ENCODE results near the gene MAL. TPM values are rescaled to one million over a fixed set of nuclear protein-coding genes. Genes with fewer than 3 reads are reported as not detected.
A peak's percentile ranks its signal among the peaks of the same experiment; 100 is the strongest.

MAL gene
- total and polyA plus RNA-seq, 11 donors, result 0.97 to 12.7 (median 3.5) TPM

- H3K4me1 ChIP-seq, result no peaks in the 10 kb centered on the region
- no peaks in the 10 kb centered on the region for H3K9me3 ChIP-seq
- DNase-seq (no peak), ATAC-seq (no peak)
- H3K27me3 ChIP-seq, result peaks cover 0 to 18% (median 0%) of the 10 kb centered on the region in 9 donors
- H3K36me3 ChIP-seq, result no peaks in the 10 kb centered on the region
- H3K27ac ChIP-seq, result no peak overlapping the region
- intact Hi-C loops (cut with DNase I), result no loop called here
- no peak overlapping the region for H3K4me3 ChIP-seq
- TF ChIP-seq POLR2A (IDR thresholded peaks at IDR 0.05), result no peak
- TF ChIP-seq, protein P1, sequence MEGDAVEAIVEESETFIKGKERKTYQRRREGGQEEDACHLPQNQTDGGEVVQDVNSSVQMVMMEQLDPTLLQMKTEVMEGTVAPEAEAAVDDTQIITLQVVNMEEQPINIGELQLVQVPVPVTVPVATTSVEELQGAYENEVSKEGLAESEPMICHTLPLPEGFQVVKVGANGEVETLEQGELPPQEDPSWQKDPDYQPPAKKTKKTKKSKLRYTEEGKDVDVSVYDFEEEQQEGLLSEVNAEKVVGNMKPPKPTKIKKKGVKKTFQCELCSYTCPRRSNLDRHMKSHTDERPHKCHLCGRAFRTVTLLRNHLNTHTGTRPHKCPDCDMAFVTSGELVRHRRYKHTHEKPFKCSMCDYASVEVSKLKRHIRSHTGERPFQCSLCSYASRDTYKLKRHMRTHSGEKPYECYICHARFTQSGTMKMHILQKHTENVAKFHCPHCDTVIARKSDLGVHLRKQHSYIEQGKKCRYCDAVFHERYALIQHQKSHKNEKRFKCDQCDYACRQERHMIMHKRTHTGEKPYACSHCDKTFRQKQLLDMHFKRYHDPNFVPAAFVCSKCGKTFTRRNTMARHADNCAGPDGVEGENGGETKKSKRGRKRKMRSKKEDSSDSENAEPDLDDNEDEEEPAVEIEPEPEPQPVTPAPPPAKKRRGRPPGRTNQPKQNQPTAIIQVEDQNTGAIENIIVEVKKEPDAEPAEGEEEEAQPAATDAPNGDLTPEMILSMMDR (IDR thresholded peaks at IDR 0.05), result no peak
Measured at GRCh38 chr2:94990956-94991355, 34.6 kb upstream of the MAL start.

DNA sequence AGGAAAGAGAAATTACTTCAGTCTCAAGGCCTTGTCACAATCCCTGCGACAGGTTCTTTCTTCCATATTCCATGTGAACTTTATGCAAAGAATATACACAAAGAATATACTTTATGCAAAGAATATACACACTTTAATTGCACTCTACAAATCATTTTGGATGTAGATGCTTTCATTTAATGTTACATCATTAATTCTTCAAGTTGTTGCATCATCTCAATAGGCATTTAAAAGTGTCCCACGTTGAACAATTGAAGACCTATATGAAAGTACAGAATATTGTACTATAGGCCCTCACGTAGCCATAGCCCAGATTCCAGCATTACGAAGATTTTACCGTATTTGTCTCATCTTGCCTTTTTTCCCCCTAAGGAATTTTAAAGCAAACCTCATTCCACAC, 33.1 kb upstream of the MAL start:
- 86 to 93% (median 89%) methylated on average over 5 of the region's 5 CpGs for WGBS, 4 donors

DNA sequence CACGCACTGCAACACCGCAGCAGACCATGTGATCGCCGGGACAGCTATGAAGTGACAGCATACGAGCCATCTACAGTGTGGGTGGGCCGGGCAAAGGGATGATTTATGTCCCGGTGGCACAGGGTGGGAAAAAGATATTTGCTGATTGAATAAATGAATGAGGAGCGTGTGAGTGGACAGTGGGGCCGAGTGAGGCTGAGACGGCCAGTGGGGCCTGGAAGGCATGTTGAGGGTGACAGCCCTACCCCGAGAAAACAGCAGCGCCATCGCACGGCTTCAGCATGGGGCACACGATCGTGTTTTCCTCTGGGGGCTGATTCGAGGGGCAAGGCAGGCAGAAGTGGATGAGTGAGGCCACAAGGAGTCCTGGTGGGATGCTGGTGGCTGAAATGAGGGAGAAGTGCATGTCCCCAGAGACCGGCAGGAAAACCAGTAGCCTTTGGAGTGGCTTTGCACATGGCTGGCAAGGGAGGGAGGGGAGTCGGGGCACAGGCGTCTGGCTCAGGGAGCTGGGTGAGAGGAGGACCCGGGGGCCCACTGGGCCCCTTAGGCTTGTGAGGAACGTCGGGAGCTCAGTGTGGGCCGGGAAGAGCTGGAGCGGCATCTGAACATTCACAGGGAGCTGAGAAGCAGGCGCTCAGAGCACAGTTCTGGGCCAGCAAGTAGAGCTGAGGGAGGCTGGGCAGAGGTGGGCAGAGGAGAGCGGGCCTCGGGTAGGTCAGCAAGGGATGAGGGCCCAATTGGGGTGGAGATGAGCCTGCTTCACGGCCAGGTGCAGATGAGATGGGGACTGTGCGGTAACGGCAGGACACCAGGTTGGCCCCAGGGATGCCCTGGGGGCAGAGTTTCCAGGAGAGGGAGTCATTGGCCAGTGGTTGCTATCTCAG, 32.1 kb upstream of the MAL start:
- Histone ChIP-seq H3K4me1 (peaks cover 0 to 5% (median 0%) of the 10 kb centered on the region in 12 donors), H3K27me3 (peaks cover 0 to 21% (median 6%) of the 10 kb centered on the region in 9 donors), H3K4me3 (no peak overlapping the region), H3K36me3 (no peaks in the 10 kb centered on the region), H3K9me3 (no peaks in the 10 kb centered on the region), H3K27ac (no peak overlapping the region)
- DNase-seq, result no peak
- TF ChIP-seq POLR2A (IDR thresholded peaks at IDR 0.05), result no peak
- TF ChIP-seq, protein P1 (IDR thresholded peaks at IDR 0.05), result no peak
- intact Hi-C loops (cut with DNase I), result no loop called here
- WGBS, 4 donors, result 82 to 87% (median 83%) methylated on average over 31 of the region's 31 CpGs
- no peak for ATAC-seq

More for the DNA sequence above, 33.1 kb upstream of the MAL start:
- Histone ChIP-seq H3K36me3 (no peaks in the 10 kb centered on the region), H3K4me1 (no peaks in the 10 kb centered on the region), H3K9me3 (no peaks in the 10 kb centered on the region), H3K27ac (no peak overlapping the region), H3K27me3 (peaks cover 0 to 14% (median 10%) of the 10 kb centered on the region in 9 donors), H3K4me3 (no peak overlapping the region)
- TF ChIP-seq, protein P1 (IDR thresholded peaks at IDR 0.05), result no peak
- TF ChIP-seq POLR2A (IDR thresholded peaks at IDR 0.05), result no peak
- no peak for DNase-seq
- ATAC-seq, result no peak
- intact Hi-C loops (cut with DNase I), result no loop called here

DNA sequence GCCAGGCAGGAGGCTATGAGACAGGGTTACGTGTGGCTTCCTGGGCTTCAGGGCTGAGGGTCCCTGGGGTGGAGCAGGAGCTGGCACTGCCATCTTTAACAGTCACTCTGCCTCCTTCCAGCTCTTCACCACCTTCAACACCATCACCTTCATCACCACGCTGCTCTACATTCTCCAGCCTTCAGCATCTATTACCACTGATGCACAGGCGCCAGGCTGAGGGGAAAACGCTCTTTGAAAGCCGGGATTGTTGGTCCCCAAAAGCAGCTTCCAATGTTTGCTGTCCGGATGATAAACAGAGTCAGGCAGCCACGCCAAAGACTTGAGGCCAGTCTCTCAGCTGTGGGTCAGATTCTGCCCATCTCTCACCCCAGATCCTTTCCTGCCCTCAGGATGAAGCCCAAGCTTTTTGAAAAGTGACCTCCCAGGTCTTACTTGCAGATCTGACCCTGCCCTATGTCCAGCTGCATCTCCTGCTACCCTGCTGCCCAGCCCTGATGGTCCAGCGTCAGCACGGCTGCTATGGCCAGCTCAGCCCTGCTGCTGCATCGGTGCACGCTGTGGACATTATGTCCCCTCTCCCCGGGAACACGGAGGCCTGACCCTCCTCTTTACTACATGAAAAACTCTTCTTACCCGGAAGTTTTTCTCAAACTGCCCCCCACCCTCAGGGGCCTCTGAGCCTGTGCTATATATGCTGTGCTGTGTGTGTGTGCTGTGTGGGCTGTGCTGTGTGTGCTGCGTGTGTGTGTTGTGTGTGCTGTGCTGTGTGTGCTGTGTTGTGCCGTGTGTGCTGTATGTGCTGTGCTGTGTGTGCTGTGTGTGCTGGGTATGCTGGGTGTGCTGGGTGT, 31.2 kb upstream of the MAL start:
- Histone ChIP-seq H3K4me3 (no peak overlapping the region), H3K4me1 (peaks cover 0 to 8% (median 0%) of the 10 kb centered on the region in 12 donors), H3K27me3 (peaks cover 0 to 30% (median 12%) of the 10 kb centered on the region in 9 donors), H3K36me3 (no peaks in the 10 kb centered on the region), H3K27ac (no peak overlapping the region), H3K9me3 (no peaks in the 10 kb centered on the region)
- intact Hi-C loops (cut with DNase I), result no loop called here
- no peak for DNase-seq
- WGBS, 4 donors, result 80 to 86% (median 83%) methylated on average over 14 to 16 of the region's 16 CpGs
- peak in 1 of 4 donors; percentile 40 for ATAC-seq
- TF ChIP-seq, protein P1 (IDR thresholded peaks at IDR 0.05), result no peak
- no peak for TF ChIP-seq POLR2A (IDR thresholded peaks at IDR 0.05)

Data from heart left ventricle (tissue), 16 donors.